HEK293 (cell line): ENCODE results near the gene PAX3.

Source experiments
- CTCF ChIA-PET: fragments of 350-600 bp; formaldehyde crosslinking; extraction: SDS; loops from one replicate; lab custom pipeline; 2021; ENCODE audit warnings: antibody characterized with exemption; lab: Yijun Ruan, JAX
- POLR2A ChIA-PET: fragments of 300-600 bp; formaldehyde crosslinking; extraction: SDS; loops from one replicate; lab custom pipeline; 2020; ENCODE audit warnings: antibody characterized with exemption, inconsistent platforms; lab: Yijun Ruan, JAX
- H3K27ac ChIP-seq: fragments of 200-500 bp; sonication (Bioruptor generic); 2 replicates; pipeline ENCODE4 v1.5.1; 2014; ENCODE audit warnings: low read depth, low read length, control low read depth, inconsistent platforms; ENCODE audit errors: extremely low read depth
- H3K36me3 ChIP-seq, 2 experiments: fragments of 200-500 bp in 1 of 2; sonication (Bioruptor generic) in 1 of 2; 1 replicate in 1 of 2; 2 replicates in 1 of 2; pipeline ENCODE4 v1.5.1; 2014 to 2017; ENCODE audit warnings: inconsistent platforms in 2 of 2, low read length in 2 of 2; ENCODE audit not compliant: control insufficient read depth in 2 of 2, insufficient read depth in 1 of 2
- H3K4me1 ChIP-seq: fragments of 200-500 bp; sonication (Bioruptor generic); 2 replicates; pipeline ENCODE4 v1.5.1; 2014; ENCODE audit warnings: mild to moderate bottlenecking, low read length, inconsistent platforms; ENCODE audit not compliant: control insufficient read depth, insufficient read depth
- H3K4me3 ChIP-seq: 2 replicates; pipeline ENCODE4 v1.5.1; 2011; ENCODE audit warnings: low read depth, mild to moderate bottlenecking, control low read depth, low read length, moderate library complexity
- H3K9me3 ChIP-seq: fragments of 200-500 bp; sonication (Bioruptor generic); 2 replicates; pipeline ENCODE4 v1.5.1; 2014; ENCODE audit warnings: low read depth, low read length, inconsistent platforms; ENCODE audit not compliant: control insufficient read depth, insufficient read depth
- HOXD13 ChIP-seq: sonication (generic); formaldehyde crosslinking; IDR thresholded peaks from 2 replicates; pipeline ENCODE4 v1.8.0; 2022; ENCODE audit warnings: missing genetic modification reagents, borderline replicate concordance
- IKZF3 ChIP-seq: fragments of 450-650 bp; IDR thresholded peaks from 2 replicates; pipeline ENCODE4 v1.5.0; 2018; ENCODE audit warnings: missing biosample characterization, mild to moderate bottlenecking, missing genetic modification characterization, moderate library complexity
- KLF10 ChIP-seq: fragments of 450-650 bp; IDR thresholded peaks from 2 replicates; pipeline ENCODE4 v1.5.1; 2018; ENCODE audit warnings: missing biosample characterization, mild to moderate bottlenecking, missing genetic modification characterization
- KLF9 ChIP-seq: fragments of 450-650 bp; formaldehyde crosslinking; IDR thresholded peaks from 2 replicates; pipeline ENCODE4 v1.5.1; 2016; ENCODE audit warnings: missing biosample characterization, missing genetic modification characterization, low read depth
- MEIS1 ChIP-seq: sonication (generic); formaldehyde crosslinking; IDR thresholded peaks from 2 replicates; pipeline ENCODE4 v1.8.1; 2022; ENCODE audit warnings: missing genetic modification reagents, mild to moderate bottlenecking, borderline replicate concordance
- PRDM1 ChIP-seq: fragments of 450-650 bp; formaldehyde crosslinking; IDR thresholded peaks from 2 replicates; pipeline ENCODE4; 2016; ENCODE audit warnings: missing biosample characterization, missing genetic modification characterization
- SETDB1 ChIP-seq: IDR thresholded peaks from one replicate; pipeline ENCODE4 v1.6.1; 2017; ENCODE audit warnings: mild to moderate bottlenecking, low read length, moderate library complexity, mixed read lengths; ENCODE audit not compliant: insufficient read length
- SP2 ChIP-seq: fragments of 450-650 bp; formaldehyde crosslinking; IDR thresholded peaks from 2 replicates; pipeline ENCODE4 v1.5.1; 2016; ENCODE audit warnings: missing biosample characterization, missing genetic modification characterization
- ZIC2 ChIP-seq: fragments of 450-650 bp; formaldehyde crosslinking; IDR thresholded peaks from 2 replicates; pipeline ENCODE4 v1.5.1; 2016; ENCODE audit warnings: missing biosample characterization, missing genetic modification characterization
- ZNF19 ChIP-seq: fragments of 450-650 bp; formaldehyde crosslinking; IDR thresholded peaks from 2 replicates; pipeline ENCODE4; 2016; ENCODE audit warnings: missing biosample characterization, missing genetic modification characterization, low read depth
- ZNF2 ChIP-seq: fragments of 450-650 bp; formaldehyde crosslinking; IDR thresholded peaks from 2 replicates; pipeline ENCODE4 v1.5.1; 2016; ENCODE audit warnings: missing biosample characterization, missing genetic modification characterization
- ZNF214 ChIP-seq: fragments of 450-650 bp; formaldehyde crosslinking; IDR thresholded peaks from 2 replicates; pipeline ENCODE4 v1.5.1; 2017; ENCODE audit warnings: missing biosample characterization, mild to moderate bottlenecking, missing genetic modification characterization, borderline replicate concordance
- ZNF24 ChIP-seq: fragments of 450-650 bp; formaldehyde crosslinking; IDR thresholded peaks from 2 replicates; pipeline ENCODE4 v1.5.1; 2016; ENCODE audit warnings: missing biosample characterization, missing genetic modification characterization
- ZNF292 ChIP-seq: fragments of 450-650 bp; formaldehyde crosslinking; IDR thresholded peaks from 2 replicates; pipeline ENCODE4 v1.5.1; 2016; ENCODE audit warnings: low read depth, missing biosample characterization, missing genetic modification characterization, borderline replicate concordance
- ZNF510 ChIP-seq: fragments of 450-650 bp; formaldehyde crosslinking; IDR thresholded peaks from 2 replicates; pipeline ENCODE4 v1.5.1; 2018; ENCODE audit warnings: mild to moderate bottlenecking, missing genetic modification characterization, missing biosample characterization; ENCODE audit not compliant: insufficient replicate concordance
- ZNF521 ChIP-seq: fragments of 450-650 bp; formaldehyde crosslinking; IDR thresholded peaks from 2 replicates; pipeline ENCODE4 v1.5.1; 2017; ENCODE audit warnings: missing biosample characterization, mild to moderate bottlenecking, missing genetic modification characterization
- ZNF530 ChIP-seq: fragments of 450-650 bp; formaldehyde crosslinking; IDR thresholded peaks from 2 replicates; pipeline ENCODE4 v1.5.1; 2016; ENCODE audit warnings: low read depth, missing biosample characterization, missing genetic modification characterization
- ZNF560 ChIP-seq: fragments of 450-650 bp; formaldehyde crosslinking; IDR thresholded peaks from 2 replicates; pipeline ENCODE4 v1.5.1; 2017; ENCODE audit warnings: missing biosample characterization, missing genetic modification characterization, borderline replicate concordance
- ZNF571 ChIP-seq: fragments of 450-650 bp; formaldehyde crosslinking; IDR thresholded peaks from 2 replicates; pipeline ENCODE4 v1.5.0; 2017; ENCODE audit warnings: missing biosample characterization, missing genetic modification characterization
- ZNF600 ChIP-seq: fragments of 450-650 bp; formaldehyde crosslinking; IDR thresholded peaks from 2 replicates; pipeline ENCODE4 v1.5.1; 2016; ENCODE audit warnings: missing biosample characterization, missing genetic modification characterization
- ZNF610 ChIP-seq: fragments of 450-650 bp; formaldehyde crosslinking; IDR thresholded peaks from 2 replicates; pipeline ENCODE4 v1.5.1; 2016; ENCODE audit warnings: missing biosample characterization, missing genetic modification characterization, borderline replicate concordance
- ZNF624 ChIP-seq: fragments of 450-650 bp; formaldehyde crosslinking; IDR thresholded peaks from 2 replicates; pipeline ENCODE4 v1.5.1; 2017; ENCODE audit warnings: missing biosample characterization, missing genetic modification characterization
- ZNF670 ChIP-seq: fragments of 450-650 bp; formaldehyde crosslinking; IDR thresholded peaks from 2 replicates; pipeline ENCODE4 v1.5.1; 2016; ENCODE audit warnings: missing biosample characterization, missing genetic modification characterization, low read depth
- ZNF747 ChIP-seq: fragments of 450-650 bp; formaldehyde crosslinking; IDR thresholded peaks from 2 replicates; pipeline ENCODE4 v1.5.1; 2016; ENCODE audit warnings: missing biosample characterization, missing genetic modification characterization
- ZNF791 ChIP-seq: fragments of 450-650 bp; formaldehyde crosslinking; IDR thresholded peaks from 2 replicates; pipeline ENCODE4 v1.5.1; 2016; ENCODE audit warnings: missing biosample characterization, missing genetic modification characterization
- TF ChIP-seq, protein P1 (sequence below): fragments of 450-650 bp; formaldehyde crosslinking; IDR thresholded peaks from 2 replicates; pipeline ENCODE4 v1.5.1; 2016; ENCODE audit warnings: missing biosample characterization, missing genetic modification characterization
- TF ChIP-seq, protein P2 (sequence below): fragments of 450-650 bp; formaldehyde crosslinking; IDR thresholded peaks from 2 replicates; pipeline ENCODE4 v1.5.1; 2016; ENCODE audit warnings: missing biosample characterization, missing genetic modification characterization
- TF ChIP-seq, protein P3 (sequence below): fragments of 450-650 bp; formaldehyde crosslinking; IDR thresholded peaks from 2 replicates; pipeline ENCODE4 v1.5.1; 2016; ENCODE audit warnings: missing biosample characterization, missing genetic modification characterization, low read depth
- TF ChIP-seq, protein P4 (sequence below): fragments of 450-650 bp; formaldehyde crosslinking; IDR thresholded peaks from 2 replicates; pipeline ENCODE4 v1.5.1; 2016; ENCODE audit warnings: missing biosample characterization, missing genetic modification characterization

Gene PAX3

DNA sequence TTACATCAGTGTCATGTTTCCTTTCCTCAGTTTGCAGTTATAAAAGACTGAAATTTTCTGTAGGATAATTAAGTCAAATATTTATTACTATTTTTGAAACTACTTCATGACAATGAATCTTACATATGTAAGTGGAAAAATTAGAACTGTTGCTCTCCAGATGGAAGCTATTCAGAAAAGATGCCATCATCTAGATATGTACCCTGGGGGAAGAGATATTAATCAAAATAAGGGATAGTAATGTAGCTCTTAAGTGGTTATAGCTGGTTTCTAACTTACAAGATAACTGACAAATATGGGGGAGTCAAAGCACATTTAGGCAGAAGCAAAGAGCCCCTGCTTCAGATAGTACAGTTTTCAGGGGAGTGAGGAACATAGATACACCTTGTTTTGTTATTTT lies 38.1 kb upstream of the PAX3 start (continued):
- TF ChIP-seq, protein P1, sequence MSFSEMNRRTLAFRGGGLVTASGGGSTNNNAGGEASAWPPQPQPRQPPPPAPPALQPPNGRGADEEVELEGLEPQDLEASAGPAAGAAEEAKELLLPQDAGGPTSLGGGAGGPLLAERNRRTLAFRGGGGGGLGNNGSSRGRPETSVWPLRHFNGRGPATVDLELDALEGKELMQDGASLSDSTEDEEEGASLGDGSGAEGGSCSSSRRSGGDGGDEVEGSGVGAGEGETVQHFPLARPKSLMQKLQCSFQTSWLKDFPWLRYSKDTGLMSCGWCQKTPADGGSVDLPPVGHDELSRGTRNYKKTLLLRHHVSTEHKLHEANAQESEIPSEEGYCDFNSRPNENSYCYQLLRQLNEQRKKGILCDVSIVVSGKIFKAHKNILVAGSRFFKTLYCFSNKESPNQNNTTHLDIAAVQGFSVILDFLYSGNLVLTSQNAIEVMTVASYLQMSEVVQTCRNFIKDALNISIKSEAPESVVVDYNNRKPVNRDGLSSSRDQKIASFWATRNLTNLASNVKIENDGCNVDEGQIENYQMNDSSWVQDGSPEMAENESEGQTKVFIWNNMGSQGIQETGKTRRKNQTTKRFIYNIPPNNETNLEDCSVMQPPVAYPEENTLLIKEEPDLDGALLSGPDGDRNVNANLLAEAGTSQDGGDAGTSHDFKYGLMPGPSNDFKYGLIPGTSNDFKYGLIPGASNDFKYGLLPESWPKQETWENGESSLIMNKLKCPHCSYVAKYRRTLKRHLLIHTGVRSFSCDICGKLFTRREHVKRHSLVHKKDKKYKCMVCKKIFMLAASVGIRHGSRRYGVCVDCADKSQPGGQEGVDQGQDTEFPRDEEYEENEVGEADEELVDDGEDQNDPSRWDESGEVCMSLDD, result no peak
- TF ChIP-seq MEIS1 (no peak), KLF9 (tag by site-specific recombination) (no peak), ZIC2 (tag by site-specific recombination) (no peak), IKZF3 (tag by site-specific recombination) (no peak)
- TF ChIP-seq, all 188 proteins: peak for 0

DNA sequence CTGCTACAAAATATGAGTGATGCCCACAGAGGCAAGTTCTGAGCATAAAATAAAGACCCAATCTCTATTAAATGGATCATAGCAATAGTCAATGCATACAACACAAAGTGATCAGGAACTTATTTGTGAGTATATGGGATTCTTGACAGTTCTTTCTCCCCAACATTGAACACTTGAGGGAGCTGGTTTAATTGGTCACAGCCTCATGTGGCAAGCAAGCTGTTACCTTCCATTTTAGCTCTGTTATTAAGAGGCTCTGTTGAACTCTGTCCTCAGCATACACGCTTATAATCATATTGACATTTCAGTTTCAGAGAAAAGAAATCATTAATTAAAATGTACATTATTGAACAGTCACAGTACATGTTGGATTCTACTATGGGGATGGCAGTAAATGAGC lies 37.6 kb upstream of the PAX3 start:
- Histone ChIP-seq H3K4me3 (no peak overlapping the region), H3K9me3 (no peaks in the 10 kb centered on the region), H3K4me1 (no peaks in the 10 kb centered on the region), H3K27ac (no peak overlapping the region), H3K36me3 (no peaks in the 10 kb centered on the region)
- TF ChIP-seq ZNF2 (no peak), HOXD13 (CRISPR knock-in tag) (no peak), IKZF3 (tag by site-specific recombination) (no peak), ZNF510 (tag by site-specific recombination) (no peak), ZNF19 (tag by site-specific recombination) (no peak), SP2 (no peak), ZNF560 (no peak), ZNF214 (tag by site-specific recombination) (no peak), ZNF521 (tag by site-specific recombination) (no peak), ZNF571 (tag by site-specific recombination) (no peak), PRDM1 (no peak), ZNF600 (no peak), MEIS1 (no peak)
- ChIA-PET CTCF (interaction anchor here (0.7 to 1.4 kb wide), 3 partner anchors 16 to 579 kb away, joined by 3 read pairs; a partner anchor contains a TSS), POLR2A (no interaction called here)

DNA sequence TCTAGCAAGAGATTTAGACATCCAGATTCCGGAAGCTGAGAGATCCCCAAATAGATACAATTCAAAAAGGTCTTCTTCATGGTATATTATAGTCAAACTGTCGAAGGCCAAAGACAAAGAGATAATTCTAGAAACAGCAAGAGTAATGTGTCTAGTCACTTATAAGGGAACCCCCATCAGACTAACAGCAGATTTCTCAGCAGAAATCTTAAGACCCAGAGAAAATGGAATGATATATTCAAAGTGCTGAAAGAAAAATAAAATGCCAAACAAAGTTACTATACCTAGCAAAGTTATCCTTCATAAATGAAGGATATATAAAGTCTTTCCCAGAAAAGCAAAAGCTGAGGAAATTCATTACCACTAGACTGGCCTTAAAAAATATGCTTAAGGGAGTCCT lies 36.1 kb upstream of the PAX3 start:
- POLR2A ChIA-PET, result no interaction called here
- no peak for TF ChIP-seq KLF10
- TF ChIP-seq ZNF624 (tag by site-specific recombination), result no peak
- TF ChIP-seq SETDB1, result peak; percentile 83
- TF ChIP-seq, protein P2, sequence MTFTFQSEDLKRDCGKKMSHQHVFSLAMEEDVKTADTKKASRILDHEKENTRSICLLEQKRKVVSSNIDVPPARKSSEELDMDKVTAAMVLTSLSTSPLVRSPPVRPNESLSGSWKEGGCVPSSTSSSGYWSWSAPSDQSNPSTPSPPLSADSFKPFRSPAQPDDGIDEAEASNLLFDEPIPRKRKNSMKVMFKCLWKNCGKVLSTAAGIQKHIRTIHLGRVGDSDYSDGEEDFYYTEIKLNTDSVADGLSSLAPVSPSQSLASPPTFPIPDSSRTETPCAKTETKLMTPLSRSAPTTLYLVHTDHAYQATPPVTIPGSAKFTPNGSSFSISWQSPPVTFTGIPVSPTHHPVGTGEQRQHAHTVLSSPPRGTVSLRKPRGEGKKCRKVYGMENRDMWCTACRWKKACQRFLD, result no peak
- TF ChIP-seq ZNF530 (tag by site-specific recombination), result no peak
- TF ChIP-seq ZNF292 (tag by site-specific recombination), result no peak
- TF ChIP-seq ZNF24 (tag by site-specific recombination), result no peak
- TF ChIP-seq ZNF747 (tag by site-specific recombination), result no peak
- TF ChIP-seq ZNF610 (tag by site-specific recombination), result no peak
- TF ChIP-seq, protein P3, sequence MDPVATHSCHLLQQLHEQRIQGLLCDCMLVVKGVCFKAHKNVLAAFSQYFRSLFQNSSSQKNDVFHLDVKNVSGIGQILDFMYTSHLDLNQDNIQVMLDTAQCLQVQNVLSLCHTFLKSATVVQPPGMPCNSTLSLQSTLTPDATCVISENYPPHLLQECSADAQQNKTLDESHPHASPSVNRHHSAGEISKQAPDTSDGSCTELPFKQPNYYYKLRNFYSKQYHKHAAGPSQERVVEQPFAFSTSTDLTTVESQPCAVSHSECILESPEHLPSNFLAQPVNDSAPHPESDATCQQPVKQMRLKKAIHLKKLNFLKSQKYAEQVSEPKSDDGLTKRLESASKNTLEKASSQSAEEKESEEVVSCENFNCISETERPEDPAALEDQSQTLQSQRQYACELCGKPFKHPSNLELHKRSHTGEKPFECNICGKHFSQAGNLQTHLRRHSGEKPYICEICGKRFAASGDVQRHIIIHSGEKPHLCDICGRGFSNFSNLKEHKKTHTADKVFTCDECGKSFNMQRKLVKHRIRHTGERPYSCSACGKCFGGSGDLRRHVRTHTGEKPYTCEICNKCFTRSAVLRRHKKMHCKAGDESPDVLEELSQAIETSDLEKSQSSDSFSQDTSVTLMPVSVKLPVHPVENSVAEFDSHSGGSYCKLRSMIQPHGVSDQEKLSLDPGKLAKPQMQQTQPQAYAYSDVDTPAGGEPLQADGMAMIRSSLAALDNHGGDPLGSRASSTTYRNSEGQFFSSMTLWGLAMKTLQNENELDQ (tag by site-specific recombination), result no peak
- no peak for TF ChIP-seq ZNF670 (tag by site-specific recombination)
- TF ChIP-seq, protein P4, sequence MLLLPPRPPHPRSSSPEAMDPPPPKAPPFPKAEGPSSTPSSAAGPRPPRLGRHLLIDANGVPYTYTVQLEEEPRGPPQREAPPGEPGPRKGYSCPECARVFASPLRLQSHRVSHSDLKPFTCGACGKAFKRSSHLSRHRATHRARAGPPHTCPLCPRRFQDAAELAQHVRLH, result no peak
- peak; percentile 91 for TF ChIP-seq ZNF791 (tag by site-specific recombination)
- TF ChIP-seq, all 188 proteins: peak for 2
- H3K27ac ChIP-seq, result no peak overlapping the region
- H3K4me1 ChIP-seq, result no peaks in the 10 kb centered on the region
- no peaks in the 10 kb centered on the region for H3K36me3 ChIP-seq
- no peak overlapping the region for H3K4me3 ChIP-seq
- no peaks in the 10 kb centered on the region for H3K9me3 ChIP-seq
- CTCF ChIA-PET, result no interaction called here
